Stimulated activated CD8-positive, alpha-beta memory T cell treated with anti-CD3 and anti-CD28 coated beads, Interleukin-7, amount 100 ng/mL, for 24 hours (primary cell): ENCODE data around the gene JAML.

ENCODE experiments used
- DNase-seq: peaks from one replicate; pipeline ENCODE4 v3.0.0-alpha.2; 2020; ENCODE audit warnings: low read depth

The JAML gene

DNA sequence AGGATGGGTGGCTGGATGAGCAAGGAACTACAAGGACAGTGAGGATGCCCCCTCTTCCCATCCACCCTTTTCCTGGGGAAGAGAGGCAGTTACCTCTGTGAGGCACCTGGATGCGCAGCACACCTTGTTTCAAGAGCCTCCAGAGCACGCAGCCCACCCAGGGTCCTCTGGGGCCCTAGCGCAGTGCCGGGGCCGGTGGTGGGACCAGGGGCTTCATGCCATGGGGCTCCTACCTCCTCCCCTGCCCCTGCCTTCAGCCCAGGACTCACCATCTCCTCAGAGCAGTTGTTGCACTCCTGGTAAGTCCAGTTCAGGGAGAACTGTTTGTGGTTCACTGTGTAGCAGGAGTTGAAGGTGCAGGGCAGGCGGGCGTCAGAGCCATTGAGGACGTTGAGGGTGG is 56.5 kb downstream of the JAML start:
- no peak for DNase-seq

DNA sequence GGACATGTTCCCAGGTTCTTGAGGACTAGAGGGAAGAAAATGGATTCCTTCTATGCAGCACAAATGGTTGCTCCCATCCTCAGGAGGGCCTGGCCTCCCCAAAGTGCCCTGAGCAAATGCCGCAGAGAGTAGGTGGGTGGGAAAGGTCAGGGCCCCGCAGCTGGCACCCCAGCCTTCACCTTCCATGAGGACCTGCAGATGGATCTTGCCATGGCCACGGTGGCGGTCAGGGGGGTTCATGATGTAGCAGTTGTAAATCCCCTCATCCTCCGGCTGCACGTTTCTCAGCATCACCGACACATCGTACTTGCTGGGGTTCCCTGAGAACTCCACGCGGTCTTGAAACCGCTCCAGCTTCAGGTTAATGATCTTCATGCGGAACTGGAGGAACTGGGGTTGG is 56.9 kb downstream of the JAML start:
- DNase-seq = no peak

DNA sequence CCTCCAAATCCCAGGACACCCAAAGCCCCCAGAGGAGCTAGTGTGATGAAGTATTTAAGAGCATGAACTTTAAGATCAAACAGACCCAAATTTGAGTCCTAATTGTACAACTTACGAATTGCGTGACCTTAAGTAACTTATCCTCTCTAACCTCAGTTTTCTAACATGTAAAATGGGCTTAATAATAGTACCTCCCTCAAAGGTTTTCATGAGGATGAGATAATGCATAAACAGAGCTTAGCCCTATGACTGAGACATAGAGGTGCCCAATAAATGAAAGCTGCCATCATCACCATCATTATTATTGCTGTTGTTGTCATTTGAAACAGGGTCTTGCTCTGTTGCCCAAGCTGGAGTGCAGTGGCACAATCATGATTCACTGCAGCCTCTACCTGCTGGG is 57.6 kb downstream of the JAML start:
- no peak for DNase-seq

DNA sequence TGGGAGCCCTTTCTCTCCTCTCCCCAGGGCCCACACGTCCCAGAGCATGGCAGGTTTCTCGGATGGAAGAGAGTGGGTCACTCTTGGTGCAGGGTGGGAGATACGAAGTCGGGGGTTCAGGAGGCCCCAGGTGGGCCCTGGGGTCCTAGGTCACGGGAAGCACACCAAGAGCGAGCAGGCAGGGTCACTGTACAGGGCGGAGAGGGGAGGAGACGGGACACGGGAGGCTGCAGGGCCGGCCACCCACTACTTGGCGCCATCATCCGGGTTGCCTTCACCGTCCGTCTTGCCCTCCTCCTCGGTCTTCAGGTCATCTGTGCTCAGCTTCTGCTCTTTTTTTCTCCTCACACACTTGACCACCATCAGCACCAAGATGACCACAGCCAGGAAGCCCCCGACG is 58.2 kb downstream of the JAML start:
- no peak for DNase-seq

DNA sequence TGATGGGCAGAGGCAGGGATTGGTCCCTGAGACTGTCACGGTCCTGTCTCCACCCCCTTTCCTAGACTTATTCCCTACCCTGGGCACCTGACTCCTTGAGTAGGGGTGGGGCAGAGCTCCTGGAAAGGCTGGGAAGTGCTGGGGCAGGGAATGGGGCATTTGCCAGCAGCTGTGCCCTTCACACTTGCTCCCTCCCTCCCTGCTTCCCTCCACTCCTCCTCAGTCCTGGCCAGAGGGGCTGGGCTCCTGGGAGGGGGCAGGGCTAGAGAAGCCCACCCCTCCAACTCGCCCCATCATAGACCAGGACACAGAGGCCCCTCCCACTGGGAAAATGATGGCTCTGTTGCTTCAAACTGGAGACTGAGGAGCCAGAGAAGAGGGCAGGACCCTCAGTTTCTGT is 59.9 kb downstream of the JAML start:
- no peak for DNase-seq

DNA sequence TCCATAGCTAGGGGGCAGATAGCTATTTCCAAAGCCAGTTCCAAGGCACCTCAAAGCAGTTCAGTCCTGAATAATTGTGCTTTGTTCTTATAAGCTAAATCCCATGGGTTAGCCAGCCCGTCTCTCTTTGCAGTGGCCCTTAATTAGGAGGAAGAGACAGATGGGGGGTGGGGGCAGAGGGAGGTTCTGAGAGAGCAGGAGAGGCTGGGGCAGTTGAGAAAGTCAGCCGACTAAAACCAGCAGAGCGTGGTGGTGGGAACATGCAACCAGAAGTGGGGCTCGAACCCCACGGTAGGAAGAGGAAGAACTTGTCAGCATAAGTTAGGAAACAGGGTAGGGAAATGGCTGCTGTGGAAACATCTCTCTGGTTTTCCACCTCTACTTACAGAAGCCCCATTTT is 61.3 kb downstream of the JAML start:
- no peak for DNase-seq

DNA sequence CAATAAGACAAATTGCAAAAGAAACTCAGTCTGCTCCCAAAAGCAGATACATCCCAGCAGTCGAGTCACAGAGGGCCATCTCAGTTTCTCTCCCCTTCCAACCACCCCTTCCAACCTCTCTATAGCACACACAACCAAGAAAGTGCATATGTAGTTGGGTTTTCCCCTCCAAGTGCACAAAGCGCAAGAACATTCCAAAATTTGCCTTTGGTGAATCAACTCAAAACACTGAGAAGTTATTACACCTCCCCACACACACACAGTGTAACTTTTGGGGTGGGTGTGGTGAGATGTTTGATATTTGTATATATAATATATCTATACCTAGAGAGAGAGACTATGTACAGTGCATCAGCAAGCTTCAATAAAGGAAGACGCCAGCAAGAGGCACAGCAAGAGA is 62.0 kb downstream of the JAML start:
- no peak for DNase-seq

DNA sequence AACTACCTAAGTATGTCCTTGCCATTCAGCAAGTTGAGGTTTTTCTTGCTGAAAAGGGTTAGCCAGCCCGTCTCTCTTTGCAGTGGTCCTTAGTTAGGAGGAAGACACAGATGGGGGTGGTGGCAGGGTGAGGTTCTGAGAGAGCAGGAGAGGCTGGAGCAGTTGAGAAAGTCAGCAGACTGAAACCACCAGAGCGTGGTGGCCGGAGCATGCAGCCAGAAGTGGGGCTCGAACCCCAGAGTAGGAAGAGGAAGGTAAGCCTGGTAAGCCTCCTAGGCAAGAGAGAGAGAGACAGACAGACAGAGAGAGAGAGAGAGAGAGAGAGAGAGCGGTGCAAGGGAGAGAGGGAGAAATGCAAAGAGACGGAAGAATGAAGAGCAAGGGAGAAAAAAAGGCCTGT is 63.0 kb downstream of the JAML start:
- DNase-seq = no peak

DNA sequence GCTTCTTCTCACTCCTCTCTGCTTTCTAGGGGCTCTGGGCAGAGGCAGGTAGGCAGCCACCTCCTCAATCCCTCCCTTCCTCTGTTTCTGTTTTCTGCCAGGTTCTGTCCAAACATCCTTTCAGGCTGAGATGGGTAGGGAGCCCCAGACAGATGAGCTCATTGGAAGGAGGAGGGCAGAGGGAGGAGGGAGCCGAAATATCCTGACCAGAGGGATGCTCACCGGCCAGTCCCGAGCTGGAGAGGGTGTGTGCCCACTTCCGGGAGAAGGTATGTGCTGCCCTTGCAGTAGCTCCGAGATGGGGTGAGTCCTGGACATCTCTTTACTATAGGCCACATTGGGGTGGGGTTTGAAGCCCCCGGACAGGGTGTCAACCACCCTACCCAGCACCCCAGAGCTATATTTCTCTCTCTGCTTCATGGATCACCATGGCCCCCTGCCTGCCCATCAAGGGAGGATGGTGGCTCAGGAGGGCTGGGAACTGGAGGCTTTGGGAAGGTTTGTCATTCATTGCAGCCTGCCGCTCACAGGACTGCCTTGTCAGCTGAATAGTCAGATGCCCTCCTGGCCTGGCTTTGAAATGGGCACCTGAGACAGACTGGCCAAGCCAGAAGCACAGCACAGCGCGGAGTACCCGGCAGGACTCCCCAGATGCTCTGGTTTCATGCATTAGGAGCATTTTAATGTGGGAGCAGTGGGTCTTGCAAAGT is 67.5 kb downstream of the JAML start:
- DNase-seq = no peak

DNA sequence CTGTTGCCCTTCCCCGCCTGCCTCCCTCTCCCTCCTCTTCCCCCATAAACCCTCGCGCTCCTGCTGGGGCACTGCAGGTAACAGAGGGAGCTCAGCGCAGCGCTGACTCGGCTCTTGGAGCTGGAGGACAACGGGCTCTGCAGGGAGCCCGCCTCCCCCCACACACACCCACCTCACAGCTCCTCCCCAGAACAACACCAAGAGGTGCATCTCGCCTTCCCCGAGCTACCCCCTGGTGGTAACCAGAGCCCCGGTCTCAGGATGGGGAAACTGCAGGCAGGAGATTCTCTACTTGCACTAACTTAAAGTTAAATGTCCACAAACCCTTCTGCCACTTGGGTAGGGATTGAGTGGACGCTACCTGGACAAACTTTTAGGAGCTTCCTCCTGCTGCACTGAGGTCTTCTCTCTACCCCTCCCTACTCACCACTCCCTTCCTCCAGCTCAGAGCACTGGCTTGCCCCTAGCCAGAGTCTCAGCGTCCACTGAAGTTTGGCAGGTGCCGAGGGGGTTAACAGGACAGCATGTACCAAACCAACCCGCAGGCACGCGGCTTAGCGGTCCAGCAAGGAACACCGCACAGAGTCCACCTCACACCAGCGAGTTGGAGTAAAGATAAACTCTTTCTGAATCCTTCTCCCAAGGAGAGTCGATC is 68.2 kb downstream of the JAML start:
- DNase-seq = no peak

DNA sequence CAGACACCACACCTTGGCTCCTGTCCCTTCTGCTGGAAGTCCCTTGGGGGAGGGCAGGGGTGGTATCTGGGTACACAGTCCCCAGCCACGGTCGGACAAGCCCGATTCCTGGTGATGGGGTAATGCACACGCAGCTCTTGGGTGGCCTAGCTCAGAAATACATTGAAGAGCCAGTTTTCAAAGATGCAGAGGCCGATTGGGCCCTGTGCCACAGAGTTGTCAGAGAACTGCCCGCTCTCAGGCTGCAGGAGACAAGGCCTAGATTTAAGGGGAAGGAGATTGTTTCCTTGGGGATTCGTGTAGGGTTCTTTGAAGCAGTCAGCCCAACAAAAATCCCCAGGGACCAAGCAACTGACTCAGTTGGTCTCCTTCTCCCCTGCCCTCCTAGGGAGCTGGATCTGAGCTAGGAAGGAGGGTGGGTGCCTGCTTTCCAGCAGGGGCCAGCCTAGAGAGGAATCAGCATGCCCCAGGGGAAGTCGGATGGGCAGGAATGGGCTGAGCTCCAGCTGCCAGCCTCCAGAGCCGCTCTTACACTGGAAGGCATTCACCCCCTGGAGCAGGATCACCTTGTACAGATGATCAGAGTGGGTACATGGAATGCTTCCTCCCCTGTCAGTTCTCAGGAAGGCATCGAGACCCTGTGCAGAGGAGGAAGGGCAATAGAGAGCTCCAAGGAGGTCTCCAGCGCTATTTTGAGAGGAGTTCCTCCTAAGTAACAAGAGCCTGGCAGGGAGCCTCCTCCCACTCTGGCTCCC is 68.9 kb downstream of the JAML start:
- no peak for DNase-seq

DNA sequence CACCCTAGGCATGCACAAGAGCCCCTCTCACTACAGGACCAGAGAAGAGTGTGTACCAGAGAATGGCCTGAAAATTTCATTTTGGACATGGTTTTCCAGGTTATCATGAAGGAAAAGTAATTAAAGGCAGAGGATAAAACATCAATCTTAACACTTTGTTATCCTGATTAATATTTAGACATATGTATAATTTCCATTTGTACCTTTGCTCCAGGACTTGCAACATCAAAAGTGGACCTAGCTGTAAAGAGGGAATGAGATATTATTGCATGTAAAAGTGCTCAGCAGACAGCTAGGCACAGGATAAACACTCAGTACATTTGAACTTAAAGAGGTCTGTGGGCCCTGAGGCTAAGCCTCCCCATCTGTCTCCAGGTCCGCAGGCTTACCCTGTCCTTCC is 70.2 kb downstream of the JAML start:
- no peak for DNase-seq

DNA sequence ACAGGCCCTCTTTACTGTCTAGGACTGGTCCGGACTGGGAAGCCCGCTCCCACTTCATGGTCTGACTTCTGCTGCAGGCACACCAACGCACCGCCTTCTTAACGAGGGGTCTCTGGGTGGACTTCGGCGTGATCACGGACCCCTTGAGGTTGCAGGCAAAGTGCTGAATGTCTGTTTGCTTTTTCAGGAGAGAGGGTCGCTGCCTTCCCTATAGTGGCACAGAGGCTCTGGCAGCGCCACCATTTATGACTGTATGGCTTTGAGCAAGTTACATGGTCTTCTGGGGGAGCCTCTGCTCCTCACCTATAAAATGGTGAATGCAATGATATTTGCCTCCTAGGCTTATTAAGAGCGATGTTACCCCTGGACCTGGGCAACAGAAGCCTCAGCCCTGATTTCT is 70.8 kb downstream of the JAML start:
- DNase-seq = no peak

DNA sequence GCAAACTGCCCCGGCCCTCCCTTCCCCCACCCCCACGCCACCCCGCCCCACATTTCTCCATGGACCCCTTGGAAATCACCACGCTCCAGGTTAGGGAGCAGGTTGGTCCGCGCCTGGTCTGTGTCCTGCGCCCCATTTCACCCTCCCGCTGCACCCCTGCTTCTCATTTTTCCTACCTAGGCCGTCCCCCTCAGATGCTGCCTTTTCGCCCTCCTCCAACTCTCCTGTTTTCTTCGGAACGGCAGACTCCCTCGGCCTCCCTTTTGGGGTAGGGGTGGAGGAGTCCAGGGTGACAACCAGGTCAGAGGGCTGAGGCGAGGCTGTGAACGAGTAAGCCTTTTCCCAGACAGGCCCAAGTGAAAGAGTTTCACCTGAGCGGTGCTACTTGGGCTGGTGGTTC is 71.3 kb downstream of the JAML start:
- DNase-seq = no peak

DNA sequence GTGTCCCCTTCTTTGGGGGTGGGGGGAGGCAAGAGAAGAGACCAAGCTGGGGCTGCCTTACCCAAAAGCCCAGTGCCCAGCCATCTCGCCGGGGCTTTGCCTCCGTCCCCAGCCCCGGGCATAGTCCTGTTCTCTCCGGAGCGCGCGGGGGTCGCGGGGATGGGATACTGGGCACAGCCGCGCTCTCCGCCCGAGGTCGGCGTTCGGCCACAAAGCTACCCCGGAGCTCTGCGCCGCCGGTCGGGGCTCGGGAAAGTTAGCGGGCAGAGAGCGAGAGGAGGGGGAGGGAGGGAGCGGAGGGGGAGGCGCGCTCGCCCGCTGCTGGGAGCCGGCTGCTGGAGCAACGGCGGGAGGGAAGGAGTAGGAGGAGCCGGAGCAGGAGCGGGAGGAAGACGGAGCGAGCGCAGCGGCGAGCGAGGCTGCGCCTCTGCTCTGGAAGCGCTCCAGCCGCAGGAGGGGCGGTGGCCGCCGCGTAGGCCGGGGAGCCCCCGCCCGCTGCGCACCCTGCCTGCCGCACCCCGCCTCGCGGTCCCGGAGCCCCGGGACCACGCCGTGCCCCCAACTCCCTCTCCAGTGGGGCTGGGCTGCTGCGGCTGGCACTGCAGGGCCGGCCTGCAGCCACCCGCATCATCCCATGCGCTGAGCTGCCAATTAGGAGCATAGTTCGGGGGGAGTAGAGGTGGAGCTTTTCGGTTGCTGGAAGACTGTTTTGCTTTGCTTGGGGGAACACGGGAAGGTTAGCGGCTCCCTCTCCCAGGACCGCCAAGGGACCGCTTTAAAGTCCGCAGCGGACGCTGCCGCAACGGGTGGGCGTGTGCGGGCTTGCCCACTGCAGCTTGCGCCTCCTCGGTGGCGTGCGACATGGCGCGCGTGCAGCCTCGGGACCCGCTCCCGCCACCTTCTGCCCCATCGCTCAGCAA is 72.0 kb downstream of the JAML start, which contains the start of gene SCN4B:
TSS of gene SCN4B (minus strand) at position 272 of the 920 bp plus-strand sequence. CDS start at position 122, 150 bp downstream.
- no peak for DNase-seq

DNA sequence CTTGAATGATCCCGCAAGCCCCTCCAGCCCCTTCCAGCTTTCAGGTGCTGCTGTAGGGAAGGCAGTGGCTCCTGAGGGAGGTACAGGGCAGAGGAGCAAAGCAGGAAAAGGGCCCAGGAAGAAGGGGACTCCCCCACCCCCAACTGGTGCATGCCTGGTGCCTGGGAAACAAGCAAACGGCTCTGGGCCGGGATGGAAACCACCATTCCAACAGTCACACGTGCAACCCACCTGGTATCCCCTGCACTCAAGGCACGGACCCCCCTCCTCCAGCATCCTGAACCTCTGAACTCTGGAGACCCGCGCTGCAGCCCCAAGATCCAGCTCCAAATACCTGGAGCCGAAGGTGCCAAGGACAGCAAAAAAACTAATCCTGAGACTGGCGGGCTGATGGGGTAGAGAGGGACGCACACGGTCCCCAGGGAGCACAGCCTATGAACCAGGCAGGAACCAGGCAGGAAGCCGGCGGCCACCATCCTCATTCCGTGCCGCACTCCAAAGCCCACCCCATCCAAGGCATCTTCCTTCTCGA is 72.7 kb downstream of the JAML start:
- DNase-seq = no peak

DNA sequence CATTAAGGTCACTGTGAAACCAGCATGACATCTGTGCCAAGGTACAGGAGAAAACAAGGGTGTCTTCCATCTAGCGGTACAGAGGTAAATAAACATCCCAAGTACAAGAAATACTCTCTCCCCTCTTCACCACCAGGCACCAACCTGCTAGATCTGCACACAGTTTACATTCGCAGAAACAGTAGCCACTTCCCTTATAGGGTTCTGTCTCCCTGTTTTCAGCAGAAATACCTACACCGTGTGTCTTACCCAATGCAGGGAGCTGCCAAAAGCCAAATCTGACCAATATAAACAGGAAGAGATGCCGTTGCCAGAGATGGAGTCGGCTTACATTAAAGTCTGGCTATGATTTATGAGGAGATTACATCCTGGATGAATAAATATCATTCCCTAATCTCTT is 73.4 kb downstream of the JAML start:
- DNase-seq = no peak

DNA sequence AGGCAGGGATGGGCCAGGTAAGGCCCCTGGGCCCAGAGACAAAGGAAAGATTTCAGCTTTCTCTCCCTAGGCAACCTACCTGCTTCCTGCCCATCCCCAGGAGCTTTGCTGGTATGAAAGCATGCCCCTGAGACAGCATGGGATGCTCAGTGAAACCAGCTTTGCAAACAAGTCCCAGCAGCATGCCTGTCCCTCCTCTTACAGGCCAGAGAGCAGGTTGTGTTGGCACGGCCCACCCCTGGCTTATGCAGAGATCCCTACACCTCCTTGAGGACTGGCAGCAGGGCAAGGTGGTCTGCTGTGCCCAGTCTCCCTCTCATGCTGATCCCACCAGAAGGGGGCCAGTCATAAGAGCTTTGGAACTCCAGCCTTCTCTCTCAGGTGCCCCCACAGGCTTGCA is 75.3 kb downstream of the JAML start:
- no peak for DNase-seq

DNA sequence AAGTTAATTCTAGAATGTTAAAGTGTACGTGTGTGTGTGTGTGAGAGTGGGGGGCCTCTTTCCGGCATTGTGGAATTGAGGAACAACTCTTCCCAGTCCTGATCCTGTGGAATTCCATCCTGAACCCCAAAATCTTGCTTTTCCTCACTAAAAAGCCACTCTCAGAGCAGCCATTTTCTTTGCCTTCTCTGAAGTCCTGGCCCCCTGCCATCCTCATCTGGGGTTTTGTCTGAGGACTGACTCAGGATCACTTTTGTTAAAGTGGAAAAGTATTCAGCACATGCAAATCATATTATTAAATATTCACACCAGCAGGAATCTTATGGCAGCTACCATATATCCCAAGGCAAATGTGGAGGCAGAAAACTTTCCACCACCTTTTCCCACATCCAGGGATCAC is 76.0 kb downstream of the JAML start:
- DNase-seq = no peak

DNA sequence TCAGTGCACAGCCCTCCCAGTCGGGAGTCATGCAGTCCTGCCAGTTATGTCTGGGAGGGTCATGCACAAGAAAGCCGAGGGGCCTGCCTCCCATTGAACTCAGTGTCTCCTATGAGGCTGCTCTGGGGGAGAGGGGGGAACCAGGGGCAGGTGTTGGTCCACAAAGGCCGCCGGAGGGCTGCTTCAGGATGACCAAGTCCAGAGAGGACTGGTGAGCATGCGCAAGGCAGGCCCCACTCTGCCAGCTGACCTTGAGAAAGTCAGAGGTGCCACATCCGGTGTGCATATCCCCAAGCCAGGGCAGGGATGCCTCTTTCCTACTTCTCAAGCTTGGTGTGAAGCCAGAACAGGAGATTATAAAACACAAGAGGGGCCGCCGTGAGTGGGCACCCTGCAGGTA is 76.6 kb downstream of the JAML start:
- DNase-seq = no peak

DNA sequence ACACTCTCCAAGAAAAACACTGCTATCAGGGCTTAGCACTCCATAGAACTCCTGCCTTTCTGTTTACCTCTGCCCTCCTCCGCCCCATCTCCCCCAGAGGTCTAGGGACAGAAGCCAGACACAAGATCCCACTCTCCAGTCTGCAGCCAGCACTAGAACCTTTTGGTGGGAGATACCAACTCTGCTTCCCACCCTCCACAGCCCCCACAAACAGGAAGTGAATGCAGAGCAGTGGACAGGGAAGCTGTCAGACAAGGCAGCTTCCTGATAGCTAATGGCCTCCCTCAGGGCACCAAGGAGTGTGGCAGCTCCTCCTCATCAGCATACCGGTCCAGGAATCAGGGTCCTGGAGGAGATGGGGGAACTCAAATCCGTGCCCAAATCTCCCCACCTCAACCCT is 77.3 kb downstream of the JAML start:
- no peak for DNase-seq

DNA sequence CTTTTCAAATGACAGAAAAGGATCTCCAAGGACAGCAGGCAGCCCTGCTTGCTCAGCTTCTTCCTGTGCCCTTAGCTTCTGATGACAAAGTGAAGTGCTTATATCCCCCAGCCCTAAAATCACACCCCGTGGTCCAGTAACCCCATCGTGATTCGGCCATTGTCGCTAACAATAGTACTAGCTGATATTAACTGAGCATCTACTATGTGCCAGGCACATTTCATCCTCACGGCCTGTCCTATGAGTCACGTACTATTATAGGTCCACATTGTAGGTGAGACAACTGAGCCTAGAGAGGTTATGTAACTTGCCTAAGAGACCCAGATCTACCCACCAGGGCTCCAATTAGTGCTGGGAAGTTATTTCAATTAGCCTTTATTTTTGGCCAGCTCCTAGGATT is 78.3 kb downstream of the JAML start:
- DNase-seq = no peak
